ENCODE measurements around the gene PANK1. TPM values are rescaled to one million over a fixed set of nuclear protein-coding genes. Genes with fewer than 3 reads are reported as not detected.

PANK1 gene
- total RNA-seq, 2 experiments from 2014 or later = 2.3 to 3.9 TPM

DNA sequence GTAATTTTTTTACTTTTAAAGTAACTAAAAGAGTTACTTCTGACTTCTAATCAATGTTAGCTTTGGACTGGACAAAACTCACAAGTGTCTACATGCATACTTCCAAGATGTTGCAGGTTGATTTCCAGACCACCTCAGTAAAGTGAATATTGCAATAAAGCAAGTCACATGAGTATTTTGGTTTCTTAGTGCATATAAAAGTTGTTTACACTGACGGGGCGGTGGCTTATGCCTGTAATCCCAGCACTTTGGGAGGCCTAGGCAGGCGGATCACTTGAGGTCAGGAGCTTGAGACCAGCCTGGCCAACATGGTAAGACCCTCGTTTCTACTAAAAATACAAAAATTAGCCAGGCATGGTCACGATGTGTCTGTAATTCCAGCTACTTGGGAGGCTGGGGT, 40.8 kb downstream of the PANK1 start:
- DNase-seq = no peak
- TF ChIP-seq, protein P1, sequence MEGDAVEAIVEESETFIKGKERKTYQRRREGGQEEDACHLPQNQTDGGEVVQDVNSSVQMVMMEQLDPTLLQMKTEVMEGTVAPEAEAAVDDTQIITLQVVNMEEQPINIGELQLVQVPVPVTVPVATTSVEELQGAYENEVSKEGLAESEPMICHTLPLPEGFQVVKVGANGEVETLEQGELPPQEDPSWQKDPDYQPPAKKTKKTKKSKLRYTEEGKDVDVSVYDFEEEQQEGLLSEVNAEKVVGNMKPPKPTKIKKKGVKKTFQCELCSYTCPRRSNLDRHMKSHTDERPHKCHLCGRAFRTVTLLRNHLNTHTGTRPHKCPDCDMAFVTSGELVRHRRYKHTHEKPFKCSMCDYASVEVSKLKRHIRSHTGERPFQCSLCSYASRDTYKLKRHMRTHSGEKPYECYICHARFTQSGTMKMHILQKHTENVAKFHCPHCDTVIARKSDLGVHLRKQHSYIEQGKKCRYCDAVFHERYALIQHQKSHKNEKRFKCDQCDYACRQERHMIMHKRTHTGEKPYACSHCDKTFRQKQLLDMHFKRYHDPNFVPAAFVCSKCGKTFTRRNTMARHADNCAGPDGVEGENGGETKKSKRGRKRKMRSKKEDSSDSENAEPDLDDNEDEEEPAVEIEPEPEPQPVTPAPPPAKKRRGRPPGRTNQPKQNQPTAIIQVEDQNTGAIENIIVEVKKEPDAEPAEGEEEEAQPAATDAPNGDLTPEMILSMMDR (IDR thresholded peaks at IDR 0.05) = no peak
- H3K9me3 Mint-ChIP-seq = no peaks in the 10 kb centered on the region
- ATAC-seq = no peak
- H3K27ac Mint-ChIP-seq = no peak overlapping the region
- ChIA-PET POLR2A (no interaction called here), CTCF (no interaction called here)
- H3K4me1 Mint-ChIP-seq (ENCODE audit: low read depth) = no peaks in the 10 kb centered on the region
- H3K36me3 Mint-ChIP-seq (ENCODE audit: low read depth) = no peaks in the 10 kb centered on the region
- no peak overlapping the region for H3K4me3 Mint-ChIP-seq
- H3K27me3 Mint-ChIP-seq = no peaks in the 10 kb centered on the region
- intact Hi-C loops (cut with micrococcal nuclease) = no loop called here

DNA sequence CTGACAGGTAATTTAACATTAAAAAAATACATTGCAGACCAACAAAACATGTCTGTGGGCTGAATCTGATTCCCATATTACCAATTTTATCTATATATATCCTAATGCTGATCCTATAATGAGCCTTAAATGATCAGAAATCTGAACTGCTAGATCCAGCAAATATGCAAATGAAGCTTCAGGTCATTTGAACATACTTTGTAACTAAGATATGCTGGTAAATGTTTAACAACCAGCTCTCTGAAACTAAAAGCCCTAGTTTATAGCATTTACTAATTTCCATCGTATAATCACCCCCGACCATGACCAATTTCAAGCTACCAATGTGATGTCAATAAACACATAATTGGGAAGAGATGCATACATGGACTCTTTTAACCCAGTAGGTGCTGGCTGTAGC, 42.1 kb downstream of the PANK1 start:
- ChIA-PET CTCF (interaction anchor here (1.0 kb wide), 1 partner anchor 21 kb away, joined by 3 read pairs; no protein-coding TSS in a partner anchor), POLR2A (interaction anchor here (0.8 to 0.9 kb wide), 2 partner anchors 17 to 118 kb away, joined by 3 read pairs; no protein-coding TSS in a partner anchor)
- DNase-seq (no peak), ATAC-seq (no peak)
- H3K4me1 Mint-ChIP-seq (ENCODE audit: low read depth) = no peaks in the 10 kb centered on the region
- H3K36me3 Mint-ChIP-seq (ENCODE audit: low read depth) = no peaks in the 10 kb centered on the region
- no peaks in the 10 kb centered on the region for H3K9me3 Mint-ChIP-seq
- no peak overlapping the region for H3K27ac Mint-ChIP-seq
- no peaks in the 10 kb centered on the region for H3K27me3 Mint-ChIP-seq
- intact Hi-C loops (cut with micrococcal nuclease) = no loop called here
- TF ChIP-seq, protein P1 (IDR thresholded peaks at IDR 0.05) = no peak
- no peak overlapping the region for H3K4me3 Mint-ChIP-seq

DNA sequence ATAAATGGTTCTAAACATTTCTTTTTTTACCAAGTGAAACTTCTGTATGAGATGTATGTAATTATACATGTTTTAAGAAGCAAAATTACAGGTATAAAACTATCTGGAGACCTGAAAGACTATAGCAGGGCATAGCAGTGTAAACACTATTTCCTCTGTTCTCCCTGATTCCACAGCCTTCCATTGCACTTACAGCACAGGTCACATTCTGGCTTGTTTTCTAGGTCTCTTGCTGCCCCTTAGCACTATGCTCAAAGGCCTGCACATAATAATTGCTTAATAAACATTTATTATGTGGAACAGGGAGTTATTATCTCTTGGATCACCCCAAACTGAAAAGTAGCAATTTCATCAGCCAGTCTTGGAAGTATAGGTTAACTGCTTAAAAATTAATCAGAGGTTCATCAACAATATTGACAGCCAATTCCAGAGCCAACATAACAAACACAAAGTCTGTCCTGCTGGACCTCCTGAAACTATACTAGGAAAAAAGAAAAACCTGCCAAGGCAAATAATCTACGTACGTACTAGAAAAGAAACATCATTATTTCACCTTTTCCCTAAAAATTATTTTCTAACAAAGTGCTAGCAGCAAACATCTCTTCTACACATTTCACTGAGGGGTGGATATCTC, 43.2 kb downstream of the PANK1 start:
- intact Hi-C loops (cut with micrococcal nuclease) = no loop called here
- Mint-ChIP-seq H3K4me3 (no peak overlapping the region), H3K4me1 (ENCODE audit: low read depth) (no peaks in the 10 kb centered on the region), H3K27ac (no peak overlapping the region), H3K9me3 (no peaks in the 10 kb centered on the region), H3K27me3 (no peaks in the 10 kb centered on the region), H3K36me3 (ENCODE audit: low read depth) (no peaks in the 10 kb centered on the region)
- CTCF ChIA-PET = no interaction called here
- TF ChIP-seq, protein P1 (IDR thresholded peaks at IDR 0.05) = no peak
- POLR2A ChIA-PET = no interaction called here
- DNase-seq (no peak), ATAC-seq (no peak)

DNA sequence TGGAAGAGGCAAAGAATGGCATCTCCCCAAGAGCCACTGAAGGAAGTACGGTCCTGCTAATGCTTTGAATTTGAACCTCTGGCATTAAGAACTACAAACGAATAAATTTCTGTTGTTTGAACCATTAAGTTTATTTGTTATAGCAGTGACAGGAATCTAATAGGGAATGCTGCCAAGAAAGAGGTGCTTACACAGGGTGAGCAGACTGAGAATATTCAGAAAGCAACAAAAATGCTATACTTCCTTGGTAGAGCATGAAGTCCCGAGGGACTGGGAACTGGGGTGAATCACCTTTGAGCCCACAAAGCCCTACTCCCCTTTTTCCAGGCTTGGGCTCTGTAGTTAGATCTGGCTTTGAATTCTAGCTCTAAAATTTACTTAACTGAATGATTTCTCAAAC, 45.0 kb downstream of the PANK1 start:
- CTCF ChIA-PET = no interaction called here
- no peak for DNase-seq
- no peak overlapping the region for H3K27ac Mint-ChIP-seq
- ATAC-seq = no peak
- no peaks in the 10 kb centered on the region for H3K36me3 Mint-ChIP-seq (ENCODE audit: low read depth)
- no peaks in the 10 kb centered on the region for H3K4me1 Mint-ChIP-seq (ENCODE audit: low read depth)
- no peak overlapping the region for H3K4me3 Mint-ChIP-seq
- H3K27me3 Mint-ChIP-seq = no peaks in the 10 kb centered on the region
- intact Hi-C loops (cut with micrococcal nuclease) = no loop called here
- TF ChIP-seq, protein P1 (IDR thresholded peaks at IDR 0.05) = no peak
- POLR2A ChIA-PET = no interaction called here
- no peaks in the 10 kb centered on the region for H3K9me3 Mint-ChIP-seq

DNA sequence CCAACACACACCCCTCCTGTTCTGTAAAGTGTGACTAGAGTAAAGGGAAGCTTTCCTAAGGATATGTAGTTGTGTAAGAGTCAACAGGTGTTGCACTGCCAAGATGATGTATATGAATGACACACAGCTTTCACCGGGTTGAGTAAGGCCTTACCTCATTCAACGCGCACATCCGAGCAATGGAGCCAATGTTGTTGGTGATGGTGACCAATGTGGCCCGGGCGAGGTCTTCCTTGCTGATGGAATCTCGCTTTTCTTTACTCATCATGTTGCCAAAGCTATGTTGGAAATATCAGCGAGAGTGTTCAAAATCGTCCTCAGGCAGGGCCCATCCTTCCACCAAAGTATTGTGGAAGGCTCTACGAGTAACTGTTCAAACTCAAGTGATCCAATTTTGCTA, 52.0 kb downstream of the PANK1 start:
- POLR2A ChIA-PET = no interaction called here
- Mint-ChIP-seq H3K36me3 (ENCODE audit: low read depth) (no peaks in the 10 kb centered on the region), H3K4me1 (ENCODE audit: low read depth) (no peaks in the 10 kb centered on the region), H3K27ac (no peak overlapping the region), H3K9me3 (no peaks in the 10 kb centered on the region), H3K27me3 (no peaks in the 10 kb centered on the region), H3K4me3 (no peak overlapping the region)
- CTCF ChIA-PET = no interaction called here
- no peak for ATAC-seq
- TF ChIP-seq, protein P1 (IDR thresholded peaks at IDR 0.05) = no peak
- intact Hi-C loops (cut with micrococcal nuclease) = no loop called here
- no peak for DNase-seq
